ENCODE results near the gene TREM1.

The TREM1 gene

DNA sequence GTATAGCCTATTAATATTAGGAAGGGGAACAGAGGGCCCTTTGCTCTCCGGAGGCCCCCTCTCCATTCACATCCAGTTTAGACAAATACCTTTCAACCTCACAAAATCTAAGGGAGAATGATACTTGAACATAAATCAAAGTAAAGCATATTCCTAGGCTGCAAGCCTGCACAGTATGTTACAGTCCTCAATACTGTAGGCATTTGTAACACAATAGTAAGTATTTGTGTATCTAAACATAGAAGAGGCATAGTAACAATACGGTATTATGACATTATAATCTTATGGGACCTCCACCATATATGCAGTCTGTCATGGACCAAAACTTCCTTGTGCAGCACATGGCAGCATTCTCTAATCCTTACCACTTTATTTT, 2.3 kb upstream of the TREM1 start:
- no peaks in the 10 kb centered on the region for H4K20me1 ChIP-seq (ENCODE audit: insufficient read depth, low read length)
- H3K4me3 ChIP-seq (ENCODE audit: low read depth, low read length, poor library complexity, severe bottlenecking): no peak overlapping the region
- H3K79me2 ChIP-seq (ENCODE audit: insufficient read depth, low read length): no peaks in the 10 kb centered on the region
- TF ChIP-seq EZH2 (IDR thresholded peaks at IDR 0.05; ENCODE audit: borderline replicate concordance, low read length): no peak
- TF ChIP-seq, protein P1, sequence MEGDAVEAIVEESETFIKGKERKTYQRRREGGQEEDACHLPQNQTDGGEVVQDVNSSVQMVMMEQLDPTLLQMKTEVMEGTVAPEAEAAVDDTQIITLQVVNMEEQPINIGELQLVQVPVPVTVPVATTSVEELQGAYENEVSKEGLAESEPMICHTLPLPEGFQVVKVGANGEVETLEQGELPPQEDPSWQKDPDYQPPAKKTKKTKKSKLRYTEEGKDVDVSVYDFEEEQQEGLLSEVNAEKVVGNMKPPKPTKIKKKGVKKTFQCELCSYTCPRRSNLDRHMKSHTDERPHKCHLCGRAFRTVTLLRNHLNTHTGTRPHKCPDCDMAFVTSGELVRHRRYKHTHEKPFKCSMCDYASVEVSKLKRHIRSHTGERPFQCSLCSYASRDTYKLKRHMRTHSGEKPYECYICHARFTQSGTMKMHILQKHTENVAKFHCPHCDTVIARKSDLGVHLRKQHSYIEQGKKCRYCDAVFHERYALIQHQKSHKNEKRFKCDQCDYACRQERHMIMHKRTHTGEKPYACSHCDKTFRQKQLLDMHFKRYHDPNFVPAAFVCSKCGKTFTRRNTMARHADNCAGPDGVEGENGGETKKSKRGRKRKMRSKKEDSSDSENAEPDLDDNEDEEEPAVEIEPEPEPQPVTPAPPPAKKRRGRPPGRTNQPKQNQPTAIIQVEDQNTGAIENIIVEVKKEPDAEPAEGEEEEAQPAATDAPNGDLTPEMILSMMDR (IDR thresholded peaks at IDR 0.05; ENCODE audit: low read length): no peak
- no peak overlapping the region for H3K9ac ChIP-seq (ENCODE audit: low read length)
- H3K9me3 ChIP-seq (ENCODE audit: low read length): no peaks in the 10 kb centered on the region
- no peak overlapping the region for H2AFZ ChIP-seq (ENCODE audit: low read length)
- H3K27ac ChIP-seq (ENCODE audit: low read depth, low read length, poor library complexity, severe bottlenecking): no peak overlapping the region
- H3F3A ChIP-seq (ENCODE audit: insufficient read depth, low read length): no peaks in the 10 kb centered on the region
- no peaks in the 10 kb centered on the region for H3K36me3 ChIP-seq (ENCODE audit: insufficient read depth, low read length)
- no peaks in the 10 kb centered on the region for H3K4me1 ChIP-seq (ENCODE audit: insufficient read depth, low read length, severe bottlenecking)
- H3K4me2 ChIP-seq (ENCODE audit: low read length): no peak overlapping the region
- no peaks in the 10 kb centered on the region for H3K9me2 ChIP-seq (ENCODE audit: low read depth, low read length)
- 0 out of 2 replicates have a peak, but pooled peaks cover 8% of the 10 kb centered on the region for H3K27me3 ChIP-seq (ENCODE audit: insufficient read depth, low read length)

DNA sequence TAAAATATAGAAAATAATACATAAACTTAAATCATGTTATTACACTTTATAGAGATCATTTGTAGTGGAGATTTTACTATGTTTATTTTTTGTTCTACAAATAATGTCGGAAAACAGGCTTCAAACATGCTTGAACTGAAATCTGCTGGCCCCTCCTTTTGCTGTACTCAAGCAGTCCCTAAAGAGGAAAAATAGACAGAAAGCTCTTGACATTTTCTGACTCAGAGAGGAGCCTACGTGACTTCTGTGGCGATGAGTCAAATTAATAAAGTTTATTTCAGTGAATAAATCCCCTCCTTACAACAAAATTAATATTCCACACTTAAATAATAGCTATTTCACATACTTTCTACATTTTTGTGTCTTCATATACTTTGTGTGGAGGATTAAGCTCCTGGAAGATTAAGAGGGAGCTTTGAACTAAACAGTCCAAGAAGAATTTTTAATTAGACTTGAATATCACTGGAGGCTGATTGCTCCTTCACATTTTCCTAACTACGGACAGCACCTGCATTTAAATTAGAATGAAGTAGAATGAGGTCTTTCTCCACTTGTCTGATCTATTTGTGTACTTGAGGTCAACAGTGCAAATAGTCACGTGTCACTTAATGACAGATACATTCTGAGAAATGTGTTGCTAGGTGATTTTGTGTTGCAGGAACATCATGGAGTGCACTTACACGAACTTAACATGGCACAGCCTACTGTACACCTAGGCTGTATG, 1.7 kb upstream of the TREM1 start:
- Histone ChIP-seq H3K9me3 (ENCODE audit: low read length) (no peaks in the 10 kb centered on the region), H3K4me2 (ENCODE audit: low read length) (no peak overlapping the region)

DNA sequence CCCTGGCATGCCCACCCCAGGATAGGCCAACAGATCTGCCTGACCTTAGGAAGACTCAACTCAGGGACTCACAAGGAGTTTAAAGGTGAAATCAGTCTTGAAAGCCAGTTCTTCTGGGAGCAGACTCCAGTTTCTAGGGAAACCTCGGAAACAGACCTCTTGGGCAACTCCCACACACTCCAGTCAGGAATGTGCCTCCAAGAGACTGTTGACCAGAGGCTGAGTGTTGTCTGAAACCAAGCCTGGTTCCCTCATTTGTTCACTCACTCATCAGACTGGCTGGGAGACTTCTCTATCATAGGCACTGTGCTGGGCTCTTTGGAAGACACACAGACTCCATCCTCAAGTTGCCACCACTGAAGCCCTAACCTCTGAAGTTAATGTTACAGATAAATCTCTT, 1.8 kb downstream of the TREM1 start:
- no peak overlapping the region for H3K4me3 ChIP-seq (ENCODE audit: low read depth, low read length, poor library complexity, severe bottlenecking)
- no peaks in the 10 kb centered on the region for H3F3A ChIP-seq (ENCODE audit: insufficient read depth, low read length)
- no peak overlapping the region for H3K9ac ChIP-seq (ENCODE audit: low read length)
- H4K20me1 ChIP-seq (ENCODE audit: insufficient read depth, low read length): no peaks in the 10 kb centered on the region
- 0 out of 2 replicates have a peak, but pooled peaks cover 3% of the 10 kb centered on the region for H3K27me3 ChIP-seq (ENCODE audit: insufficient read depth, low read length)
- H3K36me3 ChIP-seq (ENCODE audit: insufficient read depth, low read length): no peaks in the 10 kb centered on the region
- H2AFZ ChIP-seq (ENCODE audit: low read length): no peak overlapping the region
- H3K9me2 ChIP-seq (ENCODE audit: low read depth, low read length): no peaks in the 10 kb centered on the region
- H3K27ac ChIP-seq (ENCODE audit: low read depth, low read length, poor library complexity, severe bottlenecking): no peak overlapping the region
- no peak overlapping the region for H3K4me2 ChIP-seq (ENCODE audit: low read length)
- H3K4me1 ChIP-seq (ENCODE audit: insufficient read depth, low read length, severe bottlenecking): no peaks in the 10 kb centered on the region
- no peaks in the 10 kb centered on the region for H3K79me2 ChIP-seq (ENCODE audit: insufficient read depth, low read length)
- H3K9me3 ChIP-seq (ENCODE audit: low read length): no peaks in the 10 kb centered on the region
- TF ChIP-seq EZH2 (IDR thresholded peaks at IDR 0.05; ENCODE audit: borderline replicate concordance, low read length): no peak
- TF ChIP-seq, protein P1 (IDR thresholded peaks at IDR 0.05; ENCODE audit: low read length): no peak

More for the DNA sequence above, 1.7 kb upstream of the TREM1 start:
- Histone ChIP-seq H3K79me2 (ENCODE audit: insufficient read depth, low read length) (no peaks in the 10 kb centered on the region), H3K9ac (ENCODE audit: low read length) (no peak overlapping the region), H3K27ac (ENCODE audit: low read depth, low read length, poor library complexity, severe bottlenecking) (no peak overlapping the region), H3K4me3 (ENCODE audit: low read depth, low read length, poor library complexity, severe bottlenecking) (no peak overlapping the region), H4K20me1 (ENCODE audit: insufficient read depth, low read length) (no peaks in the 10 kb centered on the region), H3K36me3 (ENCODE audit: insufficient read depth, low read length) (no peaks in the 10 kb centered on the region), H3K27me3 (ENCODE audit: insufficient read depth, low read length) (0 out of 2 replicates have a peak, but pooled peaks cover 4% of the 10 kb centered on the region), H3K9me2 (ENCODE audit: low read depth, low read length) (no peaks in the 10 kb centered on the region), H2AFZ (ENCODE audit: low read length) (no peak overlapping the region), H3K4me1 (ENCODE audit: insufficient read depth, low read length, severe bottlenecking) (no peaks in the 10 kb centered on the region), H3F3A (ENCODE audit: insufficient read depth, low read length) (no peaks in the 10 kb centered on the region)
- no peak for TF ChIP-seq EZH2 (IDR thresholded peaks at IDR 0.05; ENCODE audit: borderline replicate concordance, low read length)
- TF ChIP-seq, protein P1 (IDR thresholded peaks at IDR 0.05; ENCODE audit: low read length): no peak

Data from OCI-LY1 (cell line).